Measurements from ENCODE around the gene FBXO34. TPM values are rescaled to one million over a fixed set of nuclear protein-coding genes. Genes with fewer than 3 reads are reported as not detected.

The FBXO34 gene
- total RNA-seq, 2 donors from 2014 or later: 44.1 to 51.6 TPM

- Mint-ChIP-seq H3K4me1 (peaks cover 17% of the 10 kb centered on the region), H3K27ac (no peak overlapping the region), H3K36me3 (ENCODE audit: low read depth) (peaks cover 39% of the 10 kb centered on the region), H3K27me3 (ENCODE audit: insufficient read depth) (no peaks in the 10 kb centered on the region), H3K9me3 (no peaks in the 10 kb centered on the region), H3K4me3 (no peak overlapping the region)
- Histone ChIP-seq H3K9ac (ENCODE audit: extremely low read depth, low read length, poor library complexity, severe bottlenecking) (no peak overlapping the region), H3K27ac (ENCODE audit: low read depth, low read length) (no peak overlapping the region), H3K4me3 (ENCODE audit: low read length) (no peak overlapping the region), H3K27me3 (ENCODE audit: control insufficient read depth, insufficient read depth, low read length, poor library complexity, severe bottlenecking) (no peaks in the 10 kb centered on the region), H3K9me3 (ENCODE audit: control insufficient read depth, low read length) (peaks cover 33% of the 10 kb centered on the region), H3K4me1 (ENCODE audit: control insufficient read depth, insufficient read depth, low read length) (no peaks in the 10 kb centered on the region), H3K36me3 (ENCODE audit: control insufficient read depth, insufficient read depth, low read length) (peaks cover 62% of the 10 kb centered on the region)
- no peak for DNase-seq
- whole genome bisulfite sequencing, 2 experiments (ENCODE audit: insufficient coverage in 1 of 2, insufficient read length in 1 of 2): 94% methylated on average over 2 of the region's 2 CpGs; no CpG with 5 or more reads in 1 of the 2 experiments
- no peak for TF ChIP-seq CTCF (conservative IDR thresholded peaks at IDR 0.05)
These were observed 53.6 kb downstream of the FBXO34 start for GRCh38 chr14:55324812-55325211.

GRCh38 chr14:55327179-55327578 lies 56.0 kb downstream of the FBXO34 start:
- no peak for TF ChIP-seq CTCF (conservative IDR thresholded peaks at IDR 0.05)
- Histone ChIP-seq H3K27me3 (ENCODE audit: control insufficient read depth, insufficient read depth, low read length, poor library complexity, severe bottlenecking) (no peaks in the 10 kb centered on the region), H3K9me3 (ENCODE audit: control insufficient read depth, low read length) (peaks cover 18% of the 10 kb centered on the region), H3K4me1 (ENCODE audit: control insufficient read depth, insufficient read depth, low read length) (peaks cover 2% of the 10 kb centered on the region), H3K36me3 (ENCODE audit: control insufficient read depth, insufficient read depth, low read length) (peaks cover 43% of the 10 kb centered on the region), H3K27ac (ENCODE audit: low read depth, low read length) (no peak overlapping the region), H3K9ac (ENCODE audit: extremely low read depth, low read length, poor library complexity, severe bottlenecking) (no peak overlapping the region), H3K4me3 (ENCODE audit: low read length) (no peak overlapping the region)
- Mint-ChIP-seq H3K4me3 (no peak overlapping the region), H3K4me1 (peaks cover 19% of the 10 kb centered on the region), H3K27me3 (ENCODE audit: insufficient read depth) (no peaks in the 10 kb centered on the region), H3K9me3 (no peaks in the 10 kb centered on the region), H3K36me3 (ENCODE audit: low read depth) (peaks cover 25% of the 10 kb centered on the region), H3K27ac (no peak overlapping the region)
- WGBS, 2 experiments (ENCODE audit: insufficient coverage in 1 of 2, insufficient read length in 1 of 2): 95% methylated on average over 1 of the region's 1 CpG; no CpG with 5 or more reads in 1 of the 2 experiments
- no peak for DNase-seq

- Mint-ChIP-seq H3K27ac (no peak overlapping the region), H3K4me1 (peaks cover 29% of the 10 kb centered on the region), H3K9me3 (no peaks in the 10 kb centered on the region), H3K4me3 (no peak overlapping the region), H3K27me3 (ENCODE audit: insufficient read depth) (no peaks in the 10 kb centered on the region), H3K36me3 (ENCODE audit: low read depth) (peaks cover 27% of the 10 kb centered on the region)
- TF ChIP-seq CTCF (conservative IDR thresholded peaks at IDR 0.05): no peak
- H3K9me3 ChIP-seq (ENCODE audit: control insufficient read depth, low read length): peaks cover 13% of the 10 kb centered on the region
- no peak overlapping the region for H3K27ac ChIP-seq (ENCODE audit: low read depth, low read length)
- no peak for DNase-seq
- H3K36me3 ChIP-seq (ENCODE audit: control insufficient read depth, insufficient read depth, low read length): peaks cover 49% of the 10 kb centered on the region
- H3K4me1 ChIP-seq (ENCODE audit: control insufficient read depth, insufficient read depth, low read length): peaks cover 12% of the 10 kb centered on the region
- H3K9ac ChIP-seq (ENCODE audit: extremely low read depth, low read length, poor library complexity, severe bottlenecking): no peak overlapping the region
- no peaks in the 10 kb centered on the region for H3K27me3 ChIP-seq (ENCODE audit: control insufficient read depth, insufficient read depth, low read length, poor library complexity, severe bottlenecking)
- H3K4me3 ChIP-seq (ENCODE audit: low read length): no peak overlapping the region
- WGBS, 2 experiments (ENCODE audit: insufficient coverage in 1 of 2, insufficient read length in 1 of 2): 88 to 97% methylated on average over 3 of the region's 3 CpGs
These were observed 57.1 kb downstream of the FBXO34 start for GRCh38 chr14:55328317-55328716.
